Hypothalamus (tissue), 51 donors: ENCODE data around the gene APELA.
"Not testable (repeated sequence)": the region's sequence is repeated elsewhere in the genome, so short reads cannot be mapped to it uniquely, and the experiment has no call there.

Source experiments
- DNase-seq, 51 donors: peaks; one replicate each; lab custom pipeline; 2025; lab: John Stamatoyannopoulos, UW

APELA gene

GRCh38 chr4:164876700-164877324, at the start of gene APELA:
Gene APELA, plus strand, starts transcription at chr4:164877178. Its CDS starts 154 bp downstream, at chr4:164877332.
- no peak for DNase-seq

- DNase-seq: no peak
Measured at GRCh38 chr4:164828955-164829354, 48.0 kb upstream of the APELA start.

- no peak for DNase-seq
Measured at GRCh38 chr4:164846566-164846965, 30.4 kb upstream of the APELA start.

GRCh38 chr4:164847016-164847415, 30.0 kb upstream of the APELA start:
- no peak for DNase-seq

GRCh38 chr4:164847967-164848649, 28.9 kb upstream of the APELA start:
- no peak for DNase-seq

GRCh38 chr4:164856396-164856795, 20.6 kb upstream of the APELA start:
- no peak for DNase-seq

- no peak for DNase-seq
Measured at GRCh38 chr4:164866817-164867490, 10.0 kb upstream of the APELA start.

GRCh38 chr4:164871673-164872072, 5.3 kb upstream of the APELA start:
- DNase-seq: no peak

- no peak for DNase-seq
Measured at GRCh38 chr4:164872481-164872880, 4.5 kb upstream of the APELA start.

- no peak for DNase-seq
Measured at GRCh38 chr4:164874789-164875188, 2.2 kb upstream of the APELA start.

- no peak for DNase-seq
Measured at GRCh38 chr4:164880489-164881262, 3.7 kb downstream of the APELA start.

- no peak for DNase-seq
Measured at GRCh38 chr4:164888096-164888715, 11.2 kb downstream of the APELA start.

GRCh38 chr4:164890691-164891090, 13.7 kb downstream of the APELA start:
- DNase-seq: no peak

GRCh38 chr4:164892018-164892417, 15.0 kb downstream of the APELA start:
- no peak for DNase-seq

GRCh38 chr4:164894702-164895101, 17.7 kb downstream of the APELA start:
- DNase-seq: no peak

- no peak for DNase-seq
Measured at GRCh38 chr4:164902608-164903007, 25.6 kb downstream of the APELA start.

- no peak for DNase-seq
Measured at GRCh38 chr4:164904336-164904735, 27.4 kb downstream of the APELA start.

- no peak for DNase-seq
Measured at GRCh38 chr4:164904941-164905340, 28.0 kb downstream of the APELA start.

- no peak for DNase-seq
Measured at GRCh38 chr4:164906368-164906767, 29.4 kb downstream of the APELA start.

- not testable (repeated sequence) for DNase-seq
Measured at GRCh38 chr4:164913506-164913905, 36.5 kb downstream of the APELA start.

GRCh38 chr4:164918956-164919355, 42.0 kb downstream of the APELA start:
- DNase-seq: no peak
